ENCODE data around the gene TMEM131. TPM values are rescaled to one million over a fixed set of nuclear protein-coding genes. Genes with fewer than 3 reads are reported as not detected.

Gene TMEM131
- total RNA-seq, 1 donor from 2014 or later: 35.4 TPM

- intact Hi-C loops (cut with DNase I): no loop called here
These were observed 44.5 kb downstream of the TMEM131 start for GRCh38 chr2:97951155-97951680.

GRCh38 chr2:97950329-97951154 lies 45.2 kb downstream of the TMEM131 start:
- Histone ChIP-seq H3K27ac (no peak overlapping the region), H3K36me3 (no peaks in the 10 kb centered on the region), H3K4me3 (no peak overlapping the region), H3K27me3 (no peaks in the 10 kb centered on the region), H3K9me3 (no peaks in the 10 kb centered on the region), H3K4me1 (peaks cover 32% of the 10 kb centered on the region)
- intact Hi-C loops (cut with DNase I): no loop called here
- no peak for TF ChIP-seq CTCF (IDR thresholded peaks at IDR 0.05)
- no peak for DNase-seq (ENCODE audit: extremely low spot score in 2 of 2)

More at GRCh38 chr2:97951155-97951680, 44.5 kb downstream of the TMEM131 start:
- H3K27me3 ChIP-seq: no peaks in the 10 kb centered on the region
- DNase-seq (ENCODE audit: extremely low spot score in 2 of 2): no peak
- H3K27ac ChIP-seq: no peak overlapping the region
- no peaks in the 10 kb centered on the region for H3K36me3 ChIP-seq
- no peaks in the 10 kb centered on the region for H3K9me3 ChIP-seq
- TF ChIP-seq POLR2AphosphoS5 (IDR thresholded peaks at IDR 0.05; ENCODE audit: insufficient read depth in 1 of 2, low read depth in 1 of 2) (no peak), CTCF (IDR thresholded peaks at IDR 0.05) (no peak), POLR2A (IDR thresholded peaks at IDR 0.05) (no peak)
- peaks cover 25% of the 10 kb centered on the region for H3K4me1 ChIP-seq
- H3K4me3 ChIP-seq: no peak overlapping the region

- Histone ChIP-seq H3K36me3 (no peaks in the 10 kb centered on the region), H3K4me3 (no peak overlapping the region), H3K4me1 (peaks cover 37% of the 10 kb centered on the region), H3K27me3 (no peaks in the 10 kb centered on the region), H3K9me3 (no peaks in the 10 kb centered on the region), H3K27ac (no peak overlapping the region)
- DNase-seq (ENCODE audit: extremely low spot score in 2 of 2): no peak
- intact Hi-C loops (cut with DNase I): no loop called here
- TF ChIP-seq POLR2A (IDR thresholded peaks at IDR 0.05) (no peak), POLR2AphosphoS5 (IDR thresholded peaks at IDR 0.05; ENCODE audit: insufficient read depth in 1 of 2, low read depth in 1 of 2) (no peak), CTCF (IDR thresholded peaks at IDR 0.05) (no peak)
These were observed 46.8 kb downstream of the TMEM131 start for GRCh38 chr2:97948926-97949325.

GRCh38 chr2:97945791-97946190 lies 50.0 kb downstream of the TMEM131 start:
- DNase-seq (ENCODE audit: extremely low spot score in 2 of 2): no peak
- Histone ChIP-seq H3K27ac (no peak overlapping the region), H3K9me3 (no peaks in the 10 kb centered on the region), H3K36me3 (no peaks in the 10 kb centered on the region), H3K27me3 (no peaks in the 10 kb centered on the region), H3K4me3 (no peak overlapping the region), H3K4me1 (peaks cover 25% of the 10 kb centered on the region)
- intact Hi-C loops (cut with DNase I): no loop called here
- TF ChIP-seq POLR2A (IDR thresholded peaks at IDR 0.05): no peak
- TF ChIP-seq CTCF (IDR thresholded peaks at IDR 0.05): no peak
- no peak for TF ChIP-seq POLR2AphosphoS5 (IDR thresholded peaks at IDR 0.05; ENCODE audit: insufficient read depth in 1 of 2, low read depth in 1 of 2)

GRCh38 chr2:97936881-97937280 lies 58.9 kb downstream of the TMEM131 start:
- TF ChIP-seq CTCF (IDR thresholded peaks at IDR 0.05) (no peak), POLR2A (IDR thresholded peaks at IDR 0.05) (no peak), POLR2AphosphoS5 (IDR thresholded peaks at IDR 0.05; ENCODE audit: insufficient read depth in 1 of 2, low read depth in 1 of 2) (no peak)
- Histone ChIP-seq H3K4me1 (peaks cover 29% of the 10 kb centered on the region), H3K27me3 (no peaks in the 10 kb centered on the region), H3K9me3 (no peaks in the 10 kb centered on the region), H3K36me3 (no peaks in the 10 kb centered on the region), H3K4me3 (no peak overlapping the region), H3K27ac (no peak overlapping the region)
- no peak for DNase-seq (ENCODE audit: extremely low spot score in 2 of 2)
- intact Hi-C loops (cut with DNase I): no loop called here

Measured in vagina (tissue), 2 donors.